Activated CD4-positive, alpha-beta T cell treated with anti-CD3 and anti-CD28 coated beads, Interleukin-2, amount 10 ng/mL, durations not matched to agents 24 days and 14 days (primary cell): ENCODE measurements around the gene ASPM. TPM values are rescaled to one million over a fixed set of nuclear protein-coding genes. Genes with fewer than 3 reads are reported as not detected.
"Not testable (repeated sequence)": the region's sequence is repeated elsewhere in the genome, so short reads cannot be mapped to it uniquely, and the experiment has no call there.

Source experiments
- DNase-seq: peaks from one replicate; pipeline ENCODE4 v3.0.0; 2022
- H3K27ac Mint-ChIP-seq: one replicate; pipeline ENCODE4 v1.8.0; 2022; ENCODE audit warnings: mild to moderate bottlenecking, mixed read lengths
- H3K27me3 Mint-ChIP-seq: one replicate; pipeline ENCODE4 v1.8.0; 2022; ENCODE audit warnings: mixed read lengths
- H3K36me3 Mint-ChIP-seq: one replicate; pipeline ENCODE4 v1.8.0; 2022; ENCODE audit warnings: low read depth, mild to moderate bottlenecking, mixed read lengths
- H3K4me1 Mint-ChIP-seq: one replicate; pipeline ENCODE4 v1.8.0; 2021; ENCODE audit warnings: mixed read lengths
- H3K4me3 Mint-ChIP-seq: one replicate; pipeline ENCODE4 v1.8.0; 2022; ENCODE audit warnings: mild to moderate bottlenecking, moderate library complexity, mixed read lengths
- H3K9me3 Mint-ChIP-seq: one replicate; pipeline ENCODE4 v1.8.0; 2021; ENCODE audit warnings: mixed read lengths
- intact Hi-C: fragments of 100-400 bp; cut with micrococcal nuclease; formaldehyde crosslinking; loops from one replicate; pipeline ENCODE4 v1.15.1; 2023
- total RNA-seq: library from RNA; stranded (reverse); gene quantifications from 2 replicates; pipeline ENCODE4 v1.2.3, GENCODE V29; 2022

Gene ASPM
- total RNA-seq, 1 donor from 2014 or later, result 29.1 TPM

GRCh38 chr1:197129698-197130097 is 16.8 kb downstream of the ASPM start:
- Mint-ChIP-seq H3K4me1 (peaks cover 12% of the 10 kb centered on the region), H3K4me3 (no peak overlapping the region), H3K36me3 (peaks cover 38% of the 10 kb centered on the region), H3K9me3 (no peaks in the 10 kb centered on the region), H3K27ac (peak overlapping the region; percentile 7), H3K27me3 (no peaks in the 10 kb centered on the region)
- intact Hi-C loops, result no loop called here
- no peak for DNase-seq

- DNase-seq, result no peak
- H3K27ac Mint-ChIP-seq, result no peak overlapping the region
- intact Hi-C loops, result no loop called here
- H3K4me1 Mint-ChIP-seq, result peaks cover 8% of the 10 kb centered on the region
- no peak overlapping the region for H3K4me3 Mint-ChIP-seq
- H3K27me3 Mint-ChIP-seq, result no peaks in the 10 kb centered on the region
- no peaks in the 10 kb centered on the region for H3K9me3 Mint-ChIP-seq
- peaks cover 32% of the 10 kb centered on the region for H3K36me3 Mint-ChIP-seq
Measured at GRCh38 chr1:197127246-197127912, 19.1 kb downstream of the ASPM start.

- no peak for DNase-seq
- Mint-ChIP-seq H3K4me1 (peaks cover 8% of the 10 kb centered on the region), H3K4me3 (no peak overlapping the region), H3K27ac (no peak overlapping the region), H3K9me3 (no peaks in the 10 kb centered on the region), H3K27me3 (no peaks in the 10 kb centered on the region), H3K36me3 (peaks cover 36% of the 10 kb centered on the region)
- intact Hi-C loops, result no loop called here
Measured at GRCh38 chr1:197126691-197127090, 19.8 kb downstream of the ASPM start.

- intact Hi-C loops, result no loop called here
- Mint-ChIP-seq H3K9me3 (no peaks in the 10 kb centered on the region), H3K27me3 (no peaks in the 10 kb centered on the region), H3K4me3 (no peak overlapping the region), H3K27ac (no peak overlapping the region), H3K4me1 (peaks cover 9% of the 10 kb centered on the region), H3K36me3 (peaks cover 45% of the 10 kb centered on the region)
- DNase-seq, result no peak
Measured at GRCh38 chr1:197124376-197124775, 22.1 kb downstream of the ASPM start.

- Mint-ChIP-seq H3K36me3 (peaks cover 61% of the 10 kb centered on the region), H3K4me1 (peaks cover 12% of the 10 kb centered on the region), H3K9me3 (peaks cover 5% of the 10 kb centered on the region), H3K27ac (no peak overlapping the region), H3K27me3 (no peaks in the 10 kb centered on the region), H3K4me3 (no peak overlapping the region)
- intact Hi-C loops, result no loop called here
- DNase-seq, result no peak
Measured at GRCh38 chr1:197116156-197116555, 30.3 kb downstream of the ASPM start.

- Mint-ChIP-seq H3K27me3 (no peaks in the 10 kb centered on the region), H3K4me3 (no peak overlapping the region), H3K9me3 (peaks cover 12% of the 10 kb centered on the region), H3K4me1 (peaks cover 23% of the 10 kb centered on the region), H3K27ac (no peak overlapping the region), H3K36me3 (peaks cover 76% of the 10 kb centered on the region)
- intact Hi-C loops, result loop anchor here (5.0 kb wide), 1 partner anchor 35 kb away; no protein-coding TSS in a partner anchor
- no peak for DNase-seq
Measured at GRCh38 chr1:197106869-197107268, 39.6 kb downstream of the ASPM start.

- intact Hi-C loops, result no loop called here
- H3K27ac Mint-ChIP-seq, result no peak overlapping the region
- no peak overlapping the region for H3K4me3 Mint-ChIP-seq
Measured at GRCh38 chr1:197103300-197103699, 43.2 kb downstream of the ASPM start.

GRCh38 chr1:197101978-197102377 is 44.5 kb downstream of the ASPM start:
- Mint-ChIP-seq H3K27ac (no peak overlapping the region), H3K27me3 (no peaks in the 10 kb centered on the region), H3K4me3 (no peak overlapping the region), H3K4me1 (peaks cover 23% of the 10 kb centered on the region), H3K36me3 (peaks cover 50% of the 10 kb centered on the region), H3K9me3 (peaks cover 4% of the 10 kb centered on the region)
- DNase-seq, result no peak
- intact Hi-C loops, result no loop called here

More at GRCh38 chr1:197103300-197103699, 43.2 kb downstream of the ASPM start:
- Mint-ChIP-seq H3K27me3 (no peaks in the 10 kb centered on the region), H3K9me3 (peaks cover 4% of the 10 kb centered on the region), H3K36me3 (peaks cover 56% of the 10 kb centered on the region), H3K4me1 (peaks cover 25% of the 10 kb centered on the region)
- DNase-seq, result no peak

GRCh38 chr1:197100677-197101076 is 45.8 kb downstream of the ASPM start:
- Mint-ChIP-seq H3K4me3 (peak overlapping the region; percentile 11), H3K36me3 (peaks cover 40% of the 10 kb centered on the region)

GRCh38 chr1:197099444-197099843 is 47.0 kb downstream of the ASPM start:
- no peak for DNase-seq
- H3K9me3 Mint-ChIP-seq, result no peaks in the 10 kb centered on the region
- H3K27me3 Mint-ChIP-seq, result no peaks in the 10 kb centered on the region
- peaks cover 41% of the 10 kb centered on the region for H3K36me3 Mint-ChIP-seq
- peaks cover 20% of the 10 kb centered on the region for H3K4me1 Mint-ChIP-seq
- intact Hi-C loops, result no loop called here
- no peak overlapping the region for H3K27ac Mint-ChIP-seq
- H3K4me3 Mint-ChIP-seq, result no peak overlapping the region

More at GRCh38 chr1:197100677-197101076, 45.8 kb downstream of the ASPM start:
- H3K9me3 Mint-ChIP-seq, result peaks cover 4% of the 10 kb centered on the region
- peaks cover 20% of the 10 kb centered on the region for H3K4me1 Mint-ChIP-seq
- DNase-seq, result no peak
- H3K27me3 Mint-ChIP-seq, result no peaks in the 10 kb centered on the region
- H3K27ac Mint-ChIP-seq, result no peak overlapping the region
- intact Hi-C loops, result no loop called here

- intact Hi-C loops, DNase-seq, H3K9me3 Mint-ChIP-seq, H3K27ac Mint-ChIP-seq, H3K4me3 Mint-ChIP-seq, H3K27me3 Mint-ChIP-seq: not testable (repeated sequence)
- peaks cover 14% of the 10 kb centered on the region for H3K4me1 Mint-ChIP-seq
- H3K36me3 Mint-ChIP-seq, result peaks cover 34% of the 10 kb centered on the region
Measured at GRCh38 chr1:197096971-197097370, 49.5 kb downstream of the ASPM start.

GRCh38 chr1:197096137-197096536 is 50.3 kb downstream of the ASPM start:
- Mint-ChIP-seq H3K27ac (no peak overlapping the region), H3K9me3 (no peaks in the 10 kb centered on the region), H3K36me3 (peaks cover 34% of the 10 kb centered on the region)

GRCh38 chr1:197093226-197093885 is 53.1 kb downstream of the ASPM start:
- Mint-ChIP-seq H3K27ac (no peak overlapping the region), H3K4me1 (peaks cover 3% of the 10 kb centered on the region), H3K9me3 (no peaks in the 10 kb centered on the region), H3K36me3 (peaks cover 45% of the 10 kb centered on the region), H3K4me3 (no peak overlapping the region), H3K27me3 (no peaks in the 10 kb centered on the region)
- DNase-seq, result no peak
- intact Hi-C loops, result no loop called here

More at GRCh38 chr1:197096137-197096536, 50.3 kb downstream of the ASPM start:
- no peak for DNase-seq
- no peaks in the 10 kb centered on the region for H3K27me3 Mint-ChIP-seq
- intact Hi-C loops, result no loop called here
- H3K4me3 Mint-ChIP-seq, result no peak overlapping the region
- H3K4me1 Mint-ChIP-seq, result peaks cover 8% of the 10 kb centered on the region

- no peaks in the 10 kb centered on the region for H3K27me3 Mint-ChIP-seq
- no peak for DNase-seq
- peak overlapping the region; percentile 26 for H3K27ac Mint-ChIP-seq
- H3K36me3 Mint-ChIP-seq, result peaks cover 50% of the 10 kb centered on the region
- H3K9me3 Mint-ChIP-seq, result no peaks in the 10 kb centered on the region
- intact Hi-C loops, result no loop called here
- no peak overlapping the region for H3K4me3 Mint-ChIP-seq
- H3K4me1 Mint-ChIP-seq, result peaks cover 3% of the 10 kb centered on the region
Measured at GRCh38 chr1:197092491-197093023, 53.9 kb downstream of the ASPM start.
